ENCODE measurements around the gene FHAD1.

GRCh38 chr1:15399710-15400109 is 152.7 kb downstream of the FHAD1 start:
- TF ChIP-seq POLR2A (IDR thresholded peaks at IDR 0.05; ENCODE audit: low read depth, low read length) = no peak
- TF ChIP-seq EP300 (IDR thresholded peaks at IDR 0.05; ENCODE audit: borderline replicate concordance in 1 of 2, control insufficient read depth in 1 of 2, low read depth in 2 of 2, low read length in 2 of 2) = no peak
- TF ChIP-seq ZBTB11 (CRISPR knock-in tag; IDR thresholded peaks at IDR 0.05) = no peak
- TF ChIP-seq NFXL1 (IDR thresholded peaks at IDR 0.05; ENCODE audit: borderline replicate concordance) = no peak
- no peak for TF ChIP-seq SREBF1 (IDR thresholded peaks at IDR 0.05; ENCODE audit: low read length)
- TF ChIP-seq RAD21 (IDR thresholded peaks at IDR 0.05; ENCODE audit: insufficient read depth, low read depth, low read length) = no peak
- no peak for TF ChIP-seq CEBPB (IDR thresholded peaks at IDR 0.05; ENCODE audit: borderline replicate concordance in 1 of 2, low read depth in 2 of 2, low read length in 2 of 2)
- TF ChIP-seq CTCF (IDR thresholded peaks at IDR 0.05 in 2 of 3, conservative IDR thresholded peaks at IDR 0.05 in 1 of 3; ENCODE audit: control insufficient read depth in 2 of 3, extremely low read depth in 1 of 3, insufficient read depth in 1 of 3, low read depth in 3 of 3, low read length in 3 of 3) = no peak
- TF ChIP-seq TBL1XR1 (IDR thresholded peaks at IDR 0.05; ENCODE audit: low read depth, low read length) = no peak
- TF ChIP-seq FOXK2 (IDR thresholded peaks at IDR 0.05) = no peak
- TF ChIP-seq ZBTB33 (IDR thresholded peaks at IDR 0.05) = no peak
- no peak for TF ChIP-seq CEBPZ (IDR thresholded peaks at IDR 0.05; ENCODE audit: low read depth, low read length)
- no peak for TF ChIP-seq NR2C2 (IDR thresholded peaks at IDR 0.05; ENCODE audit: borderline replicate concordance, control insufficient read depth, insufficient read length, low read depth)
- no peak for TF ChIP-seq ZNF274 (IDR thresholded peaks at IDR 0.05; ENCODE audit: insufficient read depth, insufficient read length)
